IPS-15b (cell line): ENCODE results near the gene ZDHHC21.
"Not testable (repeated sequence)": the region's sequence is repeated elsewhere in the genome, so short reads cannot be mapped to it uniquely, and the experiment has no call there.

Source experiments
- H3K27me3 ChIP-seq: one replicate; pipeline ENCODE4 v1.6.1; 2013; ENCODE audit warnings: low read length; ENCODE audit not compliant: control insufficient read depth, insufficient read depth
- H3K36me3 ChIP-seq: one replicate; pipeline ENCODE4 v1.6.1; 2013; ENCODE audit warnings: low read length; ENCODE audit not compliant: control insufficient read depth, insufficient read depth
- H3K4me1 ChIP-seq: one replicate; pipeline ENCODE4 v1.6.1; 2013; ENCODE audit warnings: mild to moderate bottlenecking, low read length; ENCODE audit not compliant: control insufficient read depth, insufficient read depth
- H3K4me3 ChIP-seq: one replicate; pipeline ENCODE4 v1.5.1; 2013; ENCODE audit warnings: low read depth, low read length
- H3K9ac ChIP-seq: one replicate; pipeline ENCODE4 v1.6.1; 2013; ENCODE audit warnings: low read depth, mild to moderate bottlenecking, low read length
- H3K9me3 ChIP-seq: one replicate; pipeline ENCODE4 v1.6.1; 2013; ENCODE audit warnings: mild to moderate bottlenecking, low read length; ENCODE audit not compliant: control insufficient read depth, insufficient read depth

The ZDHHC21 gene

GRCh38 chr9:14677396-14677795 is 15.8 kb downstream of the ZDHHC21 start:
- H3K4me3 ChIP-seq, result no peak overlapping the region
- H3K4me1 ChIP-seq, result no peaks in the 10 kb centered on the region
- no peaks in the 10 kb centered on the region for H3K36me3 ChIP-seq
- no peaks in the 10 kb centered on the region for H3K27me3 ChIP-seq
- H3K9me3 ChIP-seq, result no peaks in the 10 kb centered on the region
- no peak overlapping the region for H3K9ac ChIP-seq

DNA sequence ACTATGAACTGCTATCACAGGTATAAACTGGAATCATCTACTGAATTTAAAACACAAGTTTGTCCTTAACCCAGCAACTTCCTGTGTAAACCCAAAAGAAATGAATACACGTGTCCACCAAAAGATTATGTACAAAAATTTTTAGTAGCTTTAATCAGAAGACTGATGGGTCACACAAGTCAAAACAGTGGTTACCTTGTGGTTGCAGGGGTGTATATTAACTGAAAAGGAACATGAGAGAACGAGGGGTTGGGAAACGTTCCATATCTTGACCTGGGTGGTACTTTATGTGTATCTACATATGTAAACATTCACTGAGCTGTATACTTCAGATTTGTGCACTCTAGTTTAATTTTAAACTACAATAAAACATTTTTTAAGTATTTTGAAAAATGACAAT is 18.6 kb downstream of the ZDHHC21 start:
- Histone ChIP-seq H3K4me1 (no peaks in the 10 kb centered on the region), H3K9me3 (no peaks in the 10 kb centered on the region), H3K4me3 (no peak overlapping the region), H3K36me3 (no peaks in the 10 kb centered on the region), H3K27me3 (no peaks in the 10 kb centered on the region), H3K9ac (no peak overlapping the region)

- Histone ChIP-seq H3K4me3 (no peak overlapping the region), H3K9me3 (no peaks in the 10 kb centered on the region), H3K27me3 (no peaks in the 10 kb centered on the region), H3K9ac (no peak overlapping the region), H3K36me3 (no peaks in the 10 kb centered on the region), H3K4me1 (no peaks in the 10 kb centered on the region)
Measured at GRCh38 chr9:14671377-14671776, 21.9 kb downstream of the ZDHHC21 start.

GRCh38 chr9:14670718-14671117 is 22.5 kb downstream of the ZDHHC21 start:
- H3K9me3 ChIP-seq, result no peaks in the 10 kb centered on the region
- no peaks in the 10 kb centered on the region for H3K4me1 ChIP-seq
- H3K9ac ChIP-seq, result no peak overlapping the region
- H3K27me3 ChIP-seq, result no peaks in the 10 kb centered on the region
- H3K36me3 ChIP-seq, result no peaks in the 10 kb centered on the region
- H3K4me3 ChIP-seq, result no peak overlapping the region

GRCh38 chr9:14664022-14664421 is 29.2 kb downstream of the ZDHHC21 start:
- not testable (repeated sequence) for H3K36me3 ChIP-seq, H3K27me3 ChIP-seq, H3K9ac ChIP-seq, H3K4me3 ChIP-seq, H3K9me3 ChIP-seq, H3K4me1 ChIP-seq

DNA sequence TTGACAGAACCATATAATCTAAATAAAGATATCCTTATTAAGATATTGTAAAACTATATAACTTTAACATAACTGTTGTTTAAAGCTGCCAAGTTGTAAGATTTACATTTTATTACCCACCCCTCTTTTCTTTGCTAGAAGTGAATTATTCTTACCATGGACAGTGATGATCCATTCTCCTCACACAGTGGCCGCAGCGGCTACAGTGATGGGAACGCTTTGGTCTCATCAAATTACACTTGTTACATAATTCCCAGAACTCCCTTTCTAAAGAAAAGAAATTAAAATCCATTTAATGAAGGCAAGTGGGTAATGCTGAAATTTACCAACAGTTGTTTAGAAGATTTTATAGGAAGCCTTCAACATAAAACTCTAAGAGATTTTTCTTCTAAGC is 31.2 kb downstream of the ZDHHC21 start:
- Histone ChIP-seq H3K27me3 (no peaks in the 10 kb centered on the region), H3K36me3 (no peaks in the 10 kb centered on the region), H3K9ac (no peak overlapping the region)

GRCh38 chr9:14661421-14662059 is 31.7 kb downstream of the ZDHHC21 start:
- Histone ChIP-seq H3K27me3 (no peaks in the 10 kb centered on the region), H3K4me1 (no peaks in the 10 kb centered on the region), H3K4me3 (no peak overlapping the region), H3K36me3 (no peaks in the 10 kb centered on the region), H3K9me3 (no peaks in the 10 kb centered on the region), H3K9ac (no peak overlapping the region)

More for the DNA sequence above, 31.2 kb downstream of the ZDHHC21 start:
- Histone ChIP-seq H3K4me3 (no peak overlapping the region), H3K4me1 (no peaks in the 10 kb centered on the region), H3K9me3 (no peaks in the 10 kb centered on the region)

- Histone ChIP-seq H3K27me3 (no peaks in the 10 kb centered on the region), H3K9ac (no peak overlapping the region), H3K36me3 (no peaks in the 10 kb centered on the region), H3K4me1 (no peaks in the 10 kb centered on the region), H3K9me3 (no peaks in the 10 kb centered on the region), H3K4me3 (no peak overlapping the region)
Measured at GRCh38 chr9:14660721-14661120, 32.5 kb downstream of the ZDHHC21 start.

DNA sequence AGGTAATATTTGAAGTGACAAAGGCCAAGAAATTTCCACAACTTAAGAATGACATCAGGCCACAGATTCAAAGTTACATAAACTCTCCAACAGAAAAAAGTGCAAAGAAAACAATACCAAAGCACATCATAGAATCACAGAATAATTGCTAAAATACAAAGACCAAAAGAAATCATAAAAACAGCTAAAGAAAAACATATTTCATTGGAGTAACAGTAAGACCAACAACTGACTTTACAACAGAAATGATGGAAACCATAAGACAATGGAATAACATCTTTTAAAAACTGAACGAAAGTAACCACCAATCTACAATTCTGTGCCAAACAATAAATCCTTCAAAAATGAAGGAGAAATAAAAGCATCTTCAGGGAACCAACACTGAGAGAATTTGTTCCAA is 38.3 kb downstream of the ZDHHC21 start:
- no peaks in the 10 kb centered on the region for H3K27me3 ChIP-seq
- no peaks in the 10 kb centered on the region for H3K9me3 ChIP-seq
- peaks cover 2% of the 10 kb centered on the region for H3K4me1 ChIP-seq
- no peak overlapping the region for H3K9ac ChIP-seq
- H3K4me3 ChIP-seq, result no peak overlapping the region
- no peaks in the 10 kb centered on the region for H3K36me3 ChIP-seq

DNA sequence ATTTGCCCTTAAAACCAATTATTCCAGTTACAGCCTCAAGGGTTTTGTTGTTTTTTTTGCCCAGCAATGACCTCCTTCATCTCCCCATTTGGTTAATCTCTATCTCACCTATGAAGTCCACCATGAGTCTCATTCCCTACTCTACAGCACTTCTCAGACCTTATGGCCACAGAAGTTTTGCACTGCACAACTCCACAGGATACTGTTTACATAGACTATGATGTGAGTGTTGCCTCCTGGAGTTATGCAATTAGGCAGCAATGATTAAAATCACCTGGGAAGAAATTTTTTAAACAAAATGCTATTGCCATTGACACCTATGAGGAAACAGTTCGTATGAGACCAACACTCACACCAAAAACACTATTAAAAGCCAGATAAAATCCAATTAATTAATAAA is 39.7 kb downstream of the ZDHHC21 start:
- H3K9ac ChIP-seq, result no peak overlapping the region
- H3K4me1 ChIP-seq, result peaks cover 2% of the 10 kb centered on the region
- no peaks in the 10 kb centered on the region for H3K36me3 ChIP-seq
- H3K4me3 ChIP-seq, result no peak overlapping the region
- H3K27me3 ChIP-seq, result no peaks in the 10 kb centered on the region
- H3K9me3 ChIP-seq, result no peaks in the 10 kb centered on the region

- Histone ChIP-seq H3K9ac (no peak overlapping the region), H3K36me3 (no peaks in the 10 kb centered on the region), H3K27me3 (no peaks in the 10 kb centered on the region), H3K9me3 (no peaks in the 10 kb centered on the region), H3K4me1 (peaks cover 2% of the 10 kb centered on the region), H3K4me3 (no peak overlapping the region)
Measured at GRCh38 chr9:14652729-14653377, 40.4 kb downstream of the ZDHHC21 start.

- no peaks in the 10 kb centered on the region for H3K27me3 ChIP-seq
- peaks cover 2% of the 10 kb centered on the region for H3K4me1 ChIP-seq
- no peaks in the 10 kb centered on the region for H3K36me3 ChIP-seq
- no peak overlapping the region for H3K4me3 ChIP-seq
- H3K9me3 ChIP-seq, result no peaks in the 10 kb centered on the region
- H3K9ac ChIP-seq, result no peak overlapping the region
Measured at GRCh38 chr9:14650596-14650995, 42.6 kb downstream of the ZDHHC21 start.
